H1 (cell line): Measurements from ENCODE around the gene PMS1. TPM values are rescaled to one million over a fixed set of nuclear protein-coding genes. Genes with fewer than 3 reads are reported as not detected.

Experiments
- BRCA1 ChIP-seq: IDR thresholded peaks from 2 replicates; pipeline ENCODE4 v1.6.1; 2012; ENCODE audit warnings: low read depth, low read length, improper control_type of control experiment
- CTCF ChIP-seq, 3 experiments: IDR thresholded peaks; 1 replicate in 2 of 3; 2 replicates in 1 of 3; pipeline versions ENCODE4 v1.5.1 to v1.6.1; 2011; ENCODE audit warnings: low read length in 3 of 3, mild to moderate bottlenecking in 3 of 3, inconsistent platforms in 2 of 3, low read depth in 1 of 3, moderate library complexity in 1 of 3; ENCODE audit not compliant: insufficient read depth in 1 of 3; ENCODE audit errors: control extremely low read depth in 1 of 3
- E2F6 ChIP-seq: IDR thresholded peaks from 2 replicates; pipeline ENCODE4 v1.6.1; 2012; ENCODE audit warnings: inconsistent platforms
- GTF2F1 ChIP-seq: IDR thresholded peaks from 2 replicates; pipeline ENCODE4 v1.6.1; 2012; ENCODE audit warnings: low read depth, low read length, improper control_type of control experiment, borderline replicate concordance
- RBBP5 ChIP-seq: IDR thresholded peaks from 2 replicates; pipeline ENCODE4 v1.7.1; 2012; ENCODE audit warnings: low read depth, mild to moderate bottlenecking, inconsistent platforms, low read length, moderate library complexity, borderline replicate concordance
- TBP ChIP-seq: IDR thresholded peaks from 2 replicates; pipeline ENCODE4 v1.6.1; 2011; ENCODE audit warnings: low read depth, low read length, improper control_type of control experiment
- polyA plus RNA-seq, 7 experiments: library from polyadenylated mRNA; depleted of rRNA in 3 of 7; stranded (reverse) in 5 of 7; unstranded in 2 of 7; fragments of >200 nt in 5 of 7; fragments of 200-250 nt in 2 of 7; gene quantifications; 1 replicate in 5 of 7; 2 replicates in 1 of 7; 4 replicates in 1 of 7; pipeline versions ENCODE4 v1.2.1 to v1.2.3, GENCODE V29; 2011 to 2013; ENCODE audit warnings: missing spikeins in 2 of 7, mixed read lengths in 2 of 7
- total RNA-seq: library from RNA; stranded (reverse); fragmentation: NEBNext Ultra II Directional; extraction: Animal tissue kit (Norgen Biotek cat#: 25700); gene quantifications from 2 replicates; pipeline ENCODE4 v1.2.1, GENCODE V29; 2021
- TF ChIP-seq, protein P1 (sequence below): fragments of 300-600 bp; sonication (generic); IDR thresholded peaks from 2 replicates; pipeline ENCODE4 v1.7.1; 2012; ENCODE audit warnings: low read length, moderate library complexity, mild to moderate bottlenecking, inconsistent platforms; ENCODE audit not compliant: insufficient replicate concordance

PMS1 gene
- total and polyA plus RNA-seq, 2 of the 8 experiments (the other 6 are each of a cell fraction or from before 2014, with no cell fraction given) = 13.1 to 59.7 TPM

DNA sequence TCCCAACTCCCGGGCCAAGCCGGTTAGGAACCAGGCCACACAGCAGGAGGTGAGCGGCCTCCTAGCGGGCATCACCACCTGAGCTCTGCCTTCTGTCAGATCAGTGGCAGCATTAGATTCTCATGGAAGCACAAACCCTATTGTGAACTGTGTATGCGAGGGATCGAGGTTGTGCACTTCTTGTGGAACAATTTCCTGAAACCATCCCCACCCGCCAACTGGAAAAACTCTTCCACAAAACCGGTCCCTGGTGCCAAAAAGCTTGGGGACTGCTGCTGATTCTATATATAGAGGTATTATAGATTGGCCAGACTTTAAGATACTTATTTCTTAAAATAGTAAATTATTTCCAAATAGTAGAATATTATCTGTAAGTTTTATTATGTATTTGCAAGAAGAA lies 89.4 kb downstream of the PMS1 start (continued):
- TF ChIP-seq, protein P1, sequence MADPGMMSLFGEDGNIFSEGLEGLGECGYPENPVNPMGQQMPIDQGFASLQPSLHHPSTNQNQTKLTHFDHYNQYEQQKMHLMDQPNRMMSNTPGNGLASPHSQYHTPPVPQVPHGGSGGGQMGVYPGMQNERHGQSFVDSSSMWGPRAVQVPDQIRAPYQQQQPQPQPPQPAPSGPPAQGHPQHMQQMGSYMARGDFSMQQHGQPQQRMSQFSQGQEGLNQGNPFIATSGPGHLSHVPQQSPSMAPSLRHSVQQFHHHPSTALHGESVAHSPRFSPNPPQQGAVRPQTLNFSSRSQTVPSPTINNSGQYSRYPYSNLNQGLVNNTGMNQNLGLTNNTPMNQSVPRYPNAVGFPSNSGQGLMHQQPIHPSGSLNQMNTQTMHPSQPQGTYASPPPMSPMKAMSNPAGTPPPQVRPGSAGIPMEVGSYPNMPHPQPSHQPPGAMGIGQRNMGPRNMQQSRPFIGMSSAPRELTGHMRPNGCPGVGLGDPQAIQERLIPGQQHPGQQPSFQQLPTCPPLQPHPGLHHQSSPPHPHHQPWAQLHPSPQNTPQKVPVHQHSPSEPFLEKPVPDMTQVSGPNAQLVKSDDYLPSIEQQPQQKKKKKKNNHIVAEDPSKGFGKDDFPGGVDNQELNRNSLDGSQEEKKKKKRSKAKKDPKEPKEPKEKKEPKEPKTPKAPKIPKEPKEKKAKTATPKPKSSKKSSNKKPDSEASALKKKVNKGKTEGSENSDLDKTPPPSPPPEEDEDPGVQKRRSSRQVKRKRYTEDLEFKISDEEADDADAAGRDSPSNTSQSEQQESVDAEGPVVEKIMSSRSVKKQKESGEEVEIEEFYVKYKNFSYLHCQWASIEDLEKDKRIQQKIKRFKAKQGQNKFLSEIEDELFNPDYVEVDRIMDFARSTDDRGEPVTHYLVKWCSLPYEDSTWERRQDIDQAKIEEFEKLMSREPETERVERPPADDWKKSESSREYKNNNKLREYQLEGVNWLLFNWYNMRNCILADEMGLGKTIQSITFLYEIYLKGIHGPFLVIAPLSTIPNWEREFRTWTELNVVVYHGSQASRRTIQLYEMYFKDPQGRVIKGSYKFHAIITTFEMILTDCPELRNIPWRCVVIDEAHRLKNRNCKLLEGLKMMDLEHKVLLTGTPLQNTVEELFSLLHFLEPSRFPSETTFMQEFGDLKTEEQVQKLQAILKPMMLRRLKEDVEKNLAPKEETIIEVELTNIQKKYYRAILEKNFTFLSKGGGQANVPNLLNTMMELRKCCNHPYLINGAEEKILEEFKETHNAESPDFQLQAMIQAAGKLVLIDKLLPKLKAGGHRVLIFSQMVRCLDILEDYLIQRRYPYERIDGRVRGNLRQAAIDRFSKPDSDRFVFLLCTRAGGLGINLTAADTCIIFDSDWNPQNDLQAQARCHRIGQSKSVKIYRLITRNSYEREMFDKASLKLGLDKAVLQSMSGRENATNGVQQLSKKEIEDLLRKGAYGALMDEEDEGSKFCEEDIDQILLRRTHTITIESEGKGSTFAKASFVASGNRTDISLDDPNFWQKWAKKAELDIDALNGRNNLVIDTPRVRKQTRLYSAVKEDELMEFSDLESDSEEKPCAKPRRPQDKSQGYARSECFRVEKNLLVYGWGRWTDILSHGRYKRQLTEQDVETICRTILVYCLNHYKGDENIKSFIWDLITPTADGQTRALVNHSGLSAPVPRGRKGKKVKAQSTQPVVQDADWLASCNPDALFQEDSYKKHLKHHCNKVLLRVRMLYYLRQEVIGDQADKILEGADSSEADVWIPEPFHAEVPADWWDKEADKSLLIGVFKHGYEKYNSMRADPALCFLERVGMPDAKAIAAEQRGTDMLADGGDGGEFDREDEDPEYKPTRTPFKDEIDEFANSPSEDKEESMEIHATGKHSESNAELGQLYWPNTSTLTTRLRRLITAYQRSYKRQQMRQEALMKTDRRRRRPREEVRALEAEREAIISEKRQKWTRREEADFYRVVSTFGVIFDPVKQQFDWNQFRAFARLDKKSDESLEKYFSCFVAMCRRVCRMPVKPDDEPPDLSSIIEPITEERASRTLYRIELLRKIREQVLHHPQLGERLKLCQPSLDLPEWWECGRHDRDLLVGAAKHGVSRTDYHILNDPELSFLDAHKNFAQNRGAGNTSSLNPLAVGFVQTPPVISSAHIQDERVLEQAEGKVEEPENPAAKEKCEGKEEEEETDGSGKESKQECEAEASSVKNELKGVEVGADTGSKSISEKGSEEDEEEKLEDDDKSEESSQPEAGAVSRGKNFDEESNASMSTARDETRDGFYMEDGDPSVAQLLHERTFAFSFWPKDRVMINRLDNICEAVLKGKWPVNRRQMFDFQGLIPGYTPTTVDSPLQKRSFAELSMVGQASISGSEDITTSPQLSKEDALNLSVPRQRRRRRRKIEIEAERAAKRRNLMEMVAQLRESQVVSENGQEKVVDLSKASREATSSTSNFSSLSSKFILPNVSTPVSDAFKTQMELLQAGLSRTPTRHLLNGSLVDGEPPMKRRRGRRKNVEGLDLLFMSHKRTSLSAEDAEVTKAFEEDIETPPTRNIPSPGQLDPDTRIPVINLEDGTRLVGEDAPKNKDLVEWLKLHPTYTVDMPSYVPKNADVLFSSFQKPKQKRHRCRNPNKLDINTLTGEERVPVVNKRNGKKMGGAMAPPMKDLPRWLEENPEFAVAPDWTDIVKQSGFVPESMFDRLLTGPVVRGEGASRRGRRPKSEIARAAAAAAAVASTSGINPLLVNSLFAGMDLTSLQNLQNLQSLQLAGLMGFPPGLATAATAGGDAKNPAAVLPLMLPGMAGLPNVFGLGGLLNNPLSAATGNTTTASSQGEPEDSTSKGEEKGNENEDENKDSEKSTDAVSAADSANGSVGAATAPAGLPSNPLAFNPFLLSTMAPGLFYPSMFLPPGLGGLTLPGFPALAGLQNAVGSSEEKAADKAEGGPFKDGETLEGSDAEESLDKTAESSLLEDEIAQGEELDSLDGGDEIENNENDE = no peak
- TF ChIP-seq GTF2F1 = no peak
- TF ChIP-seq RBBP5 = no peak
- TF ChIP-seq E2F6 = no peak
- TF ChIP-seq BRCA1 = no peak
- no peak for TF ChIP-seq TBP
- no peak for TF ChIP-seq CTCF (IDR thresholded peaks at IDR 0.05; ENCODE audit: control extremely low read depth in 1 of 3, insufficient read depth in 1 of 3, low read depth in 1 of 3, low read length in 3 of 3)
